H1 (cell line): ENCODE results near the gene KLHL2. TPM values are rescaled to one million over a fixed set of nuclear protein-coding genes. Genes with fewer than 3 reads are reported as not detected.
A peak's percentile ranks its signal among the peaks of the same experiment; 100 is the strongest.

Experiments used
- CTCF ChIA-PET: fragments of 300-600 bp; sonication (Branson Sonifier 250); formaldehyde crosslinking; loops from one replicate; lab custom pipeline; 2021; ENCODE audit not compliant: partially characterized antibody; lab: Charles Lee
- POLR2A ChIA-PET: fragments of 300-600 bp; sonication (Branson Sonifier 250); formaldehyde crosslinking; loops from one replicate; lab custom pipeline; 2021; ENCODE audit warnings: inconsistent platforms; ENCODE audit not compliant: partially characterized antibody; lab: Charles Lee
- DNase-seq, 2 experiments: peaks; one replicate each; pipeline versions ENCODE4 v3.0.0 to v3.0.0-alpha.2; 2010 to 2022; ENCODE audit warnings: low spot score in 2 of 2, low read depth in 1 of 2, mixed read lengths in 1 of 2
- FAIRE-seq: peaks from 2 replicates; lab custom pipeline; 2011; peaks lifted over from hg19 to GRCh38; lab: Jason Lieb, UNC
- H2AFZ ChIP-seq: 2 replicates; pipeline ENCODE4 v1.8.1; 2012; ENCODE audit warnings: low read length, inconsistent platforms
- H2AK5ac ChIP-seq: 2 replicates; pipeline ENCODE4 v1.6.1; 2013; ENCODE audit warnings: low read depth, low read length
- H2BK120ac ChIP-seq: replicated peaks from 2 replicates; pipeline ENCODE3; 2013; ENCODE audit warnings: low read depth, low read length, inconsistent platforms
- H2BK12ac ChIP-seq: 2 replicates; pipeline ENCODE4 v1.6.1; 2013; ENCODE audit warnings: low read depth, low read length
- H2BK15ac ChIP-seq: 2 replicates; pipeline ENCODE4 v1.6.1; 2013; ENCODE audit warnings: low read length
- H2BK20ac ChIP-seq: 2 replicates; pipeline ENCODE4 v1.6.1; 2013; ENCODE audit warnings: low read length
- H2BK5ac ChIP-seq: 2 replicates; pipeline ENCODE4 v1.6.1; 2013; ENCODE audit warnings: low read depth, low read length
- H3K14ac ChIP-seq: 2 replicates; pipeline ENCODE4 v1.6.1; 2013; ENCODE audit warnings: inconsistent platforms; ENCODE audit not compliant: insufficient read length
- H3K18ac ChIP-seq: 2 replicates; pipeline ENCODE4 v1.6.1; 2013; ENCODE audit warnings: low read length; ENCODE audit errors: extremely low read depth
- H3K23ac ChIP-seq: 2 replicates; pipeline ENCODE4 v1.6.1; 2013; ENCODE audit warnings: inconsistent platforms; ENCODE audit not compliant: insufficient read length
- H3K23me2 ChIP-seq: 2 replicates; pipeline ENCODE4 v1.6.1; 2013; ENCODE audit warnings: low read depth, low read length
- H3K27ac ChIP-seq: 2 replicates; pipeline ENCODE4 v1.6.1; 2011; ENCODE audit warnings: low read depth, low read length, inconsistent platforms
- H3K27me3 ChIP-seq, 4 experiments: replicated peaks in 1 of 4; 1 replicate in 1 of 4; 2 replicates in 3 of 4; pipeline versions ENCODE4 v1.6.1 to v1.8.1; 2011 to 2013; ENCODE audit warnings: low read length in 3 of 4, mild to moderate bottlenecking in 3 of 4, inconsistent platforms in 2 of 4, mixed read lengths in 2 of 4, moderate library complexity in 1 of 4; ENCODE audit not compliant: control insufficient read depth in 3 of 4, insufficient read depth in 3 of 4; ENCODE audit errors: extremely low read depth in 1 of 4
- H3K36me3 ChIP-seq, 4 experiments: 2 replicates each; pipeline versions ENCODE4 v1.6.1 to v1.8.1; 2011 to 2013; ENCODE audit warnings: mild to moderate bottlenecking in 4 of 4, low read length in 3 of 4, moderate library complexity in 2 of 4, control low read depth in 1 of 4, inconsistent platforms in 1 of 4; ENCODE audit not compliant: insufficient read depth in 4 of 4, control insufficient read depth in 2 of 4
- H3K4ac ChIP-seq: replicated peaks from 2 replicates; pipeline ENCODE3; 2013; ENCODE audit warnings: low read length, low read depth, mixed read lengths, inconsistent platforms; ENCODE audit not compliant: insufficient read length
- H3K4me1 ChIP-seq, 4 experiments: replicated peaks in 1 of 4; 1 replicate in 1 of 4; 2 replicates in 3 of 4; pipeline versions ENCODE4 v1.6.1 to v1.8.1; 2011 to 2013; ENCODE audit warnings: low read length in 3 of 4, inconsistent platforms in 2 of 4, mixed read lengths in 1 of 4; ENCODE audit not compliant: insufficient read depth in 4 of 4, control insufficient read depth in 3 of 4
- H3K4me2 ChIP-seq, 2 experiments: 2 replicates each; pipeline versions ENCODE4 v1.6.1 to v1.8.1; 2011 to 2013; ENCODE audit warnings: low read depth in 2 of 2, low read length in 2 of 2, control low read depth in 1 of 2, inconsistent platforms in 1 of 2, mild to moderate bottlenecking in 1 of 2; ENCODE audit not compliant: insufficient read depth in 1 of 2
- H3K4me3 ChIP-seq, 4 experiments: fragments of 200-600, 300-600 bp in 1 of 4; sonication (generic), shearing (Covaris generic), sonication (Bioruptor Twin) in 1 of 4; 2 replicates each; pipeline versions ENCODE4 v1.5.1 to v1.8.1; 2011 to 2016; ENCODE audit warnings: low read length in 4 of 4, low read depth in 3 of 4, control low read depth in 2 of 4, inconsistent platforms in 2 of 4, mild to moderate bottlenecking in 2 of 4, mixed read lengths in 1 of 4, moderate library complexity in 1 of 4; ENCODE audit not compliant: insufficient read depth in 2 of 4; ENCODE audit errors: extremely low read depth in 1 of 4
- H3K56ac ChIP-seq: replicated peaks from 2 replicates; pipeline ENCODE3; 2013; ENCODE audit warnings: low read depth, mild to moderate bottlenecking, mixed read lengths, low read length, inconsistent platforms; ENCODE audit not compliant: insufficient read length
- H3K79me1 ChIP-seq: 2 replicates; pipeline ENCODE4 v1.6.1; 2013; ENCODE audit warnings: low read depth, low read length, control low read depth
- H3K79me2 ChIP-seq, 2 experiments: 2 replicates each; pipeline versions ENCODE4 v1.6.1 to v1.8.1; 2012 to 2013; ENCODE audit warnings: low read length in 2 of 2, mild to moderate bottlenecking in 2 of 2, inconsistent platforms in 1 of 2; ENCODE audit not compliant: insufficient read depth in 2 of 2, control insufficient read depth in 1 of 2
- H3K9ac ChIP-seq, 4 experiments: replicated peaks in 1 of 4; 1 replicate in 1 of 4; 2 replicates in 3 of 4; pipeline versions ENCODE4 v1.6.1 to v1.8.1; 2011 to 2013; ENCODE audit warnings: low read depth in 3 of 4, low read length in 3 of 4, control low read depth in 2 of 4, mild to moderate bottlenecking in 2 of 4, moderate library complexity in 2 of 4, inconsistent platforms in 1 of 4; ENCODE audit errors: extremely low read depth in 1 of 4
- H3K9me3 ChIP-seq, 2 experiments: 2 replicates each; pipeline versions ENCODE4 v1.6.1 to v1.8.1; 2012 to 2013; ENCODE audit warnings: mild to moderate bottlenecking in 2 of 2, moderate library complexity in 2 of 2, control low read depth in 1 of 2, inconsistent platforms in 1 of 2, low read depth in 1 of 2, low read length in 1 of 2, mixed read lengths in 1 of 2; ENCODE audit not compliant: insufficient read depth in 2 of 2
- H4K20me1 ChIP-seq, 2 experiments: replicated peaks in 1 of 2; 2 replicates each; pipeline versions ENCODE3 to v1.8.1; 2011 to 2013; ENCODE audit warnings: inconsistent platforms in 2 of 2, low read length in 2 of 2, mild to moderate bottlenecking in 1 of 2; ENCODE audit not compliant: insufficient read depth in 2 of 2, control insufficient read depth in 1 of 2
- H4K5ac ChIP-seq: 2 replicates; pipeline ENCODE4 v1.6.1; 2013; ENCODE audit warnings: low read length, low read depth, mixed read lengths, inconsistent platforms; ENCODE audit not compliant: insufficient read length
- H4K8ac ChIP-seq: 2 replicates; pipeline ENCODE4 v1.8.0; 2013; ENCODE audit warnings: mild to moderate bottlenecking, moderate library complexity, low read length, inconsistent platforms; ENCODE audit not compliant: insufficient read depth; ENCODE audit errors: extremely low read depth
- H4K91ac ChIP-seq: replicated peaks from 2 replicates; pipeline ENCODE3; 2013; ENCODE audit warnings: low read length, mixed read lengths, inconsistent platforms; ENCODE audit not compliant: insufficient read length
- ATF3 ChIP-seq: IDR thresholded peaks from 2 replicates; pipeline ENCODE4 v1.6.1; 2011; ENCODE audit warnings: low read depth, mild to moderate bottlenecking, low read length; ENCODE audit not compliant: insufficient read depth
- BRCA1 ChIP-seq: IDR thresholded peaks from 2 replicates; pipeline ENCODE4 v1.6.1; 2012; ENCODE audit warnings: low read depth, low read length, improper control_type of control experiment
- EP300 ChIP-seq, 2 experiments: IDR thresholded peaks; 1 replicate in 1 of 2; 2 replicates in 1 of 2; pipeline ENCODE4 v1.6.1; 2011 to 2012; ENCODE audit warnings: low read depth in 2 of 2, low read length in 2 of 2, mild to moderate bottlenecking in 2 of 2, borderline replicate concordance in 1 of 2, inconsistent platforms in 1 of 2, moderate library complexity in 1 of 2
- NANOG ChIP-seq: IDR thresholded peaks from 2 replicates; pipeline ENCODE4 v1.6.1; 2011; ENCODE audit warnings: low read length, low read depth, mild to moderate bottlenecking, inconsistent platforms; ENCODE audit not compliant: insufficient read depth, poor library complexity, severe bottlenecking
- polyA plus RNA-seq, 7 experiments: library from polyadenylated mRNA; depleted of rRNA in 3 of 7; stranded (reverse) in 5 of 7; unstranded in 2 of 7; fragments of >200 nt in 5 of 7; fragments of 200-250 nt in 2 of 7; gene quantifications; 1 replicate in 5 of 7; 2 replicates in 1 of 7; 4 replicates in 1 of 7; pipeline versions ENCODE4 v1.2.1 to v1.2.3, GENCODE V29; 2011 to 2013; ENCODE audit warnings: missing spikeins in 2 of 7, mixed read lengths in 2 of 7
- total RNA-seq: library from RNA; stranded (reverse); fragmentation: NEBNext Ultra II Directional; extraction: Animal tissue kit (Norgen Biotek cat#: 25700); gene quantifications from 2 replicates; pipeline ENCODE4 v1.2.1, GENCODE V29; 2021

KLHL2 gene
- total and polyA plus RNA-seq, 2 of the 8 experiments (the other 6 are each of a cell fraction or from before 2014, with no cell fraction given) = 5.2 to 12.0 TPM

DNA sequence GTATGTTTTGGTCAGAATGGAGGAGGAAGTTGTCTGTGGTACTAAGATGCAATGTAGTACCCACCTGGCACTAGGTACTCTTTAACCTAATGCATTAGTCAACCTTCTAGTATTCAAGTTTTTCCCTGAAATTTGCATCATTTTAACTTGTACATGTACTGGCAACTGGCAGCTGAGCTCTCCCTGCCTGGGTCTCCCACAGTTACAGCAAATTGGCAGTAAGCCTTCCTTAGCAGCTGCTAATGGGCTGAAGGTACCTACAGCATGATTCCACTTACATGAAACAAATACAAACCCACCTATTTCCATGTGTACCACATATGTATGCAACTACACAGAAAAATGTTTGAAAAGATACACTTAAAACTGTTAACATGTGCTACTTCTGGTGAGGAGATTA lies 8.1 kb upstream of the KLHL2 start:
- H2BK5ac ChIP-seq = no peak overlapping the region
- no peak overlapping the region for H2BK120ac ChIP-seq
- no peak overlapping the region for H2BK15ac ChIP-seq
- no peaks in the 10 kb centered on the region for H4K20me1 ChIP-seq
- no peak overlapping the region for H3K4me2 ChIP-seq
- H3K9me3 ChIP-seq = no peaks in the 10 kb centered on the region
- FAIRE-seq (no peak), DNase-seq (no peak)
- no peak overlapping the region for H3K27ac ChIP-seq
- no peak overlapping the region for H2BK20ac ChIP-seq
- no peaks in the 10 kb centered on the region for H3K4me1 ChIP-seq
- ChIA-PET POLR2A (no interaction called here), CTCF (interaction anchor here (1.1 kb wide), 1 partner anchor 68 kb away, joined by 3 read pairs; no protein-coding TSS in a partner anchor)
- H2BK12ac ChIP-seq = no peak overlapping the region
- no peak overlapping the region for H2AK5ac ChIP-seq
- no peak overlapping the region for H3K56ac ChIP-seq
- peak overlapping the region; percentile 72; the same call in 1 of the 2 replicates for H2AFZ ChIP-seq
- H4K91ac ChIP-seq = no peak overlapping the region
- no peaks in the 10 kb centered on the region for H3K36me3 ChIP-seq
- no peaks in the 10 kb centered on the region for H3K23me2 ChIP-seq
- no peak overlapping the region for H3K9ac ChIP-seq
- H3K79me1 ChIP-seq = no peaks in the 10 kb centered on the region
- H3K14ac ChIP-seq = no peak overlapping the region
- H3K27me3 ChIP-seq = no peaks in the 10 kb centered on the region
- no peaks in the 10 kb centered on the region for H3K79me2 ChIP-seq
- H3K18ac ChIP-seq = no peak overlapping the region
- no peak overlapping the region for H3K4ac ChIP-seq
- H3K4me3 ChIP-seq = no peak overlapping the region
- H4K5ac ChIP-seq = no peak overlapping the region
- H3K23ac ChIP-seq = no peak overlapping the region
- no peak overlapping the region for H4K8ac ChIP-seq
- TF ChIP-seq NANOG = no peak
- TF ChIP-seq BRCA1 = no peak
- no peak for TF ChIP-seq EP300 (IDR thresholded peaks at IDR 0.05; ENCODE audit: borderline replicate concordance in 1 of 2, low read depth in 2 of 2, low read length in 2 of 2)
- TF ChIP-seq ATF3 = no peak
